GM23248 (cell line): Measurements from ENCODE around the gene SPATS2L.

Experiments
- EZH2 ChIP-seq: fragments of 200-600 bp; sonication (generic); IDR thresholded peaks from 2 replicates; pipeline ENCODE4 v1.6.1; 2018; ENCODE audit warnings: antibody characterized with exemption, mild to moderate bottlenecking; ENCODE audit not compliant: insufficient read depth, poor library complexity, severe bottlenecking
- EZH2phosphoT487 ChIP-seq: fragments of 200-600 bp; sonication (generic); IDR thresholded peaks from 2 replicates; pipeline ENCODE4 v1.6.1; 2018; ENCODE audit warnings: antibody characterized with exemption, moderate library complexity, mild to moderate bottlenecking, low read depth; ENCODE audit not compliant: insufficient read depth

- TF ChIP-seq EZH2 = no peak
- no peak for TF ChIP-seq EZH2phosphoT487
Measured at GRCh38 chr2:200507179-200507578, 200.7 kb downstream of the SPATS2L start.
